NCI-H2196 (cell line): ENCODE measurements around the gene KCTD7.
A peak's percentile ranks its signal among the peaks of the same experiment; 100 is the strongest.
"Not testable (repeated sequence)": the region's sequence is repeated elsewhere in the genome, so short reads cannot be mapped to it uniquely, and the experiment has no call there.

ENCODE experiments used
- DNase-seq: peaks from one replicate; lab custom pipeline; 2025; ENCODE audit not compliant: unreplicated experiment; lab: John Stamatoyannopoulos, UW

The KCTD7 gene

DNA sequence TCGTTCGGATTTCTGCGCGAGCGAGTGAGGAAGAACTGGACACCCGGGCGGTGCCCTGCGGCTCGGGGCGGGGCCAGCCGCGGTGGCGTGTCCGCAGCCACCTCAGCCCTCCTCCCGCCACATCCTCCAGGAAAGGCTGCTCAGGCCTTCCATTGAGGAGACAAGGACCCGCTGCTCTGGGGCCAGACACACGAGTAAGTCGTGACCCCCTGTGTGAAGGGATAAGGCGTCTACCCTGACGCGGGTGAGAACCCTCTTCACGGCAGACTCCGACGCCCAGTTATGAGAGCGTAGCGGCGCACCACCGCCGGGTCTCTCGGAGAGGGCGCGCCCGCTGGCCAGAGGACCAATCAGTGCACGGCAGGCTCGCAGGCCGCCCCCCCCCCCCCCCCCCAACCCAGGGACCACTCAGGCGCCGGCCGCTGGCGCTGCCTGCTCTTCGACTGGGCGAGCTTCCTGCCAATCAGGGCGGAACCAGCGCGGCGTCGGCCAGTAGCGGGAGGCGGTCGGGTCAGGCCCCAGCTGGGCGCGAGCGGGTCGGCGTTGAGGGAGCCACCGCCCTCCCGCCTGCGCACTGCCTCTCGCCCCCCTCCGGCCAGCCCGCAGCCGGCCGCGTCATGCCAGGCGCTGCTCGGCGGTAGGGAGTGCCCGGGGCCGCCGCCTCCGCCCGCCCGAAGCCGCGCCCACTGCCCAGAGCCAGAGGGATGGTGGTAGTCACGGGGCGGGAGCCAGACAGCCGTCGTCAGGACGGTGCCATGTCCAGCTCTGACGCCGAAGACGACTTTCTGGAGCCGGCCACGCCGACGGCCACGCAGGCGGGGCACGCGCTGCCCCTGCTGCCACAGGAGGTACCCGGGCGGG is at the start of gene KCTD7:
TSS of gene KCTD7 (plus strand) at position 521 of the 861 bp plus-strand sequence. CDS start at position 705, 184 bp downstream.
- peak; percentile 95 for DNase-seq

DNA sequence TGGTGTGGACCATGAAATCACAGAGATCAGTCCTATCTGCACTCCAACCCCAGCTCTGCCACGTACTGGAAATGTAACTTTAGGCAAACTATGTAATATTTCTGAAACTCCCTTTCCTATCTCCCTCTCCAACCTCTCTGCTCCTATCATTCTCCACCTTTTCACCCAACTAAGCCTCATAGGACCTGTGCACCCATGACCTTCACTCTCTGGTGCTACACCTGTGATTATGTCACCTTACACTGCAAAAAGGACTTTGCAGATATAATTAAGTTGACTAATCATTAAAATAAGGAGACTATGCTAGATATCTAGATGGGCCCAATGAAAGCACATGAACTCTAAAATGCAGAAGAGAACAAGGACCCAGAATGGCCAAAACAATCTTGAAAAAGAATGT is 48.3 kb upstream of the KCTD7 start:
- DNase-seq: not testable (repeated sequence)

DNA sequence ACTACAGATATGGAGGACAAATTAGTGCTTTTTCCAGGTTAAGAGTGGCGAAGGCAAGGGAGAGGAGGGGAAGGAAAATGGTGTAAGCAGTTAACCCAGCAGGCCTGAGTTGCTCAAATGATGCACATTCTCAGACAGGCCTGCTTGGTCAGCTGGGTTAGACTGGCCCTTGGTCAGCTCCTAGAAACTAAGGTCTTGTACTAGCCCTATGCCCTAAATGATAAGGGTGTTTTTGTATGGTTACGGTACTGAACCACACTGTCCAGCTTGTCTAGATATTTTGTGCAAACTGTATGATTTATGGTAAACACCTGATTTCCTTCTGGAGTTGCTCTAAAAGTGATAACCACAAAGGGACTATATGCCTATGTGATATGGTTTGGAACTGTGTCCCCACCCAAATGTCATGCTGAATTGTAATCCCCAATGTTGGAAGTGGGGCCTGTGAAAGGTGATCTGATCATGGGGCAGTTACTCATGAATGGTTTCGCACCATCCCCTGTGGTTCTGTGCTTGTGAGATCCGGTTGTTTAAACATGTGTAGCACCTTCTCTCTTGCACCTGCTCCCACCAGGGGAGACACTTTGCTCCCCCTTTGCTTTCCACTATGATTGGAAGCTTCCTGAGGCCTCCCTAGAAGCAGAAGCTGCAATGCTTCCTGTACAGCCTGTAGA is 45.7 kb upstream of the KCTD7 start:
- not testable (repeated sequence) for DNase-seq

DNA sequence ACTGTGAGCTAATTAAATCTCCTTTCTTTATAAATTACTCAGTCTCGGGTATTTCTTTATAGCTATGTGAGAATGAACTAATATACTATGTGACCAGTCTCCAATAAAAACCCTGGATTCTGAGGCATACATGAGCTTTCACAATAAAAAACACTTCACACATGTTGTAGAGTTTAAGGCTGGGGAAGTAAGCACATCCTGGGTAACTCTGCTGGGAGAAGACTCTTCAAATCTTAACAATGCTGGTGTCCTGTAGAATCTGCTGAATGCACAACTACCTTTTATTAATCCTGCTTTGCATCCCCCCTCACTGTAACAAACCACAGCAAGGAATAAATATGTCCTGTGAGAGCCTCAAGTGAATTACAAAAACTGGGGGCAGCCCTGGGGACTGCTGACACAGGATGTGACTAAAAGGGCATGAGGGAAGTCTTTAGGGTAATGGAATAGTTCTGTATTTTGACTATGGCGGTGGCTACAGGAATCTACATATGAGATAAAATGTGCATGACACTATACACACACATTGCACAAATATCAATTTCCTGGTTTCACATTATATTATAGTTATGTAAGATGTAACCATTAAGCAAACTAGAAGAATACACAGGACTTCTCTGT is 45.1 kb upstream of the KCTD7 start:
- no peak for DNase-seq

DNA sequence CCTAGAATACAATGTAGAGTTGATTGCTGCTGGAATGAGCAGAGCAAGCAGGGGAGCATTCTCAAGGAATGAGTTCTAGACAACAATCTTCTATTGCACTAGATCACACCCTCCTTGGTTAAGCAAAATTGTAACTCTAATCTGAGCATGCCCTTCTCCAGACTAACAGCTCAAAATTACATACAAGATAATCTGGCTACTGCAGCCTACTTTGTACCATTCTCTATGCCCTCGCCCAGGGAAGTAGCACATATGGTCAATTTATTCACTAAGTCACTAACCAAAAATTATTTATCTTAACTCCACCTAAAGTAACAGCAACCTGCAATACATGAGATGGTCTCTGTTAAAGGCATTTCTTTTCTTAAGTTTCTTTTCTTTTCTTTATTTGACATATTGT is 42.5 kb upstream of the KCTD7 start:
- no peak for DNase-seq

DNA sequence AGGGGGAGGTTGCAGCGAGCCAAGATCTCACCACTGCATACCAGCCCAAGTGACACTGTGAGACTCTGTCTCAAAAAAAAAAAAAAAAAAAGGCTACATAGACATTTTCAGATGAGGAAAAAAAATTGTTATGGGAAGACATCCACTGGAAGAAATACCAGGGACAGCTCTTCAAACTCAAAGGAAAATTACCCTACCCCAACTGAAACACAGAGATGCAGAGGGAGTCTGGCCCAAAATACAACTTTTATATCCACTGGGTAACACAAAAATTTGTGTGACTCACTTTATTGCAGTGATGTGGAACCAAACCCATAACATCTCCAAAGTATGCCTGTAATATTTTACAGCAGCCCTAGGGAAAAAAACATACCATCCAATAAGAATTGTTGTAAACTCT is 40.5 kb upstream of the KCTD7 start:
- DNase-seq: not testable (repeated sequence)

DNA sequence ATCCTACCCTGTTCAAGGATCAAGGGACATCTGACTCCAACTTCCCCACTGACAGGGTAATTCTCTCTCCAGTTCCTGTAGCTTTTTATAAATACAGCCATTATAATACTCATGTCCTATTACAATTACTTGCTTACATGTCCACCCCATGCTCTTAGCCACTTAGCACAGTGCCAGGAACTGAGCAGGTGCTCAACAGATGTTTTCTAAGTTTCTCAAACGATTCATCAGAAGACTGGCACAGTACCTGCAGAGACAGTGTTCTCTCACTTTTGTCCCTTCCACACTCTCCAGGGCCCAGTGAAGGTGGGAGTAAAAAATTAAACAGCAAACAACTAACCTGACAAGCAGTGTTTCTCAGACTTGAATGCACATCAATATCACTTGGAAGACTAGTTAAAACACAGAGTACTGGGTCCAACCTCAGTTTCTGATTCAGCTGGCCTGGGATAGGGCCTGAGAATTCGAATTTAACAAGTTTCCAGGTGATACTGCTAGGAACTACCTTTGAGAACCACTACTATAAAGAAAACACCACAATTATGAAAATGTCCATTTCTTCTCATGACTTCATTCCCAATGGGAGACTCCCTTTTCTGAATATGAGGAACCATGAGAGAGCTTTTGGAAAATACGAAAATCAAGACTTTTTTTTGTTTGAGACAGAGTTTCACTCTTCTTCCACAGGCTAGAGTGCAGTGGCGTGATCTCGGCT is 39.7 kb upstream of the KCTD7 start:
- DNase-seq: not testable (repeated sequence)

DNA sequence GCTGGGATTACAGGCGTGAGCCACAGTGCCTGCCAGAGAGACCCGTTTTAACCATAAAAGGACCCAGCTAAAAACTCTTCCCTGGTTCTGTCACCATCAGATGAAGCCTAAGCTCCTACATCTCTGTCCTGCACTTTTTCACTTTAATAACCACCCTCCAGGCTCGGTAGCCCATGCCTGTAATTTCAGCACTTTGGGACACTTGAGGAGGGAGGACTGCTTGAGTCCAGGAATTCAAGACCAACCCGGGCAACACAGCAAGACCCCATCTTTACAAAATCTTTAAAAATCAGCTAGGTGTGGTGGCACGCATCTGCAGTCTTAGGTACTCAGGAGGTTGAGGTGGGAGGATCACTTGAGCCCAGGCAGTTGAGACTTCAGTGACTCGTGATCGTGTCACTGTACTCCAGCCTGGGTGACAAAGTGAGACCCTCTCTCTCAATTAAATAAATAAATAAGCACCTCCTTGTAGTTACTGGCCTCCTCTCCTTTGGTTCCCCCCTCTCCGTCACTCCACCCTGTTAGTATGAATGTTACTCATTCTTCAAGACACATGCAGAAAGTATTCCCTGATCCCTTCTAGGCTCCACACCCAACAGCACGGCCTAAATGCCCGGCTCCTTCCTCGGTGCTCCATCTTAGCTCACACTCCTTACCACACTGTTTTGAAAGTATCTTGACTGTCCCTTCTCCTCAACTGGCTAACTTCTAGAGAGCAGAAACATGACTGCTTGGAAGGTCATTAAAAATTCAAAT is 38.2 kb upstream of the KCTD7 start:
- not testable (repeated sequence) for DNase-seq

DNA sequence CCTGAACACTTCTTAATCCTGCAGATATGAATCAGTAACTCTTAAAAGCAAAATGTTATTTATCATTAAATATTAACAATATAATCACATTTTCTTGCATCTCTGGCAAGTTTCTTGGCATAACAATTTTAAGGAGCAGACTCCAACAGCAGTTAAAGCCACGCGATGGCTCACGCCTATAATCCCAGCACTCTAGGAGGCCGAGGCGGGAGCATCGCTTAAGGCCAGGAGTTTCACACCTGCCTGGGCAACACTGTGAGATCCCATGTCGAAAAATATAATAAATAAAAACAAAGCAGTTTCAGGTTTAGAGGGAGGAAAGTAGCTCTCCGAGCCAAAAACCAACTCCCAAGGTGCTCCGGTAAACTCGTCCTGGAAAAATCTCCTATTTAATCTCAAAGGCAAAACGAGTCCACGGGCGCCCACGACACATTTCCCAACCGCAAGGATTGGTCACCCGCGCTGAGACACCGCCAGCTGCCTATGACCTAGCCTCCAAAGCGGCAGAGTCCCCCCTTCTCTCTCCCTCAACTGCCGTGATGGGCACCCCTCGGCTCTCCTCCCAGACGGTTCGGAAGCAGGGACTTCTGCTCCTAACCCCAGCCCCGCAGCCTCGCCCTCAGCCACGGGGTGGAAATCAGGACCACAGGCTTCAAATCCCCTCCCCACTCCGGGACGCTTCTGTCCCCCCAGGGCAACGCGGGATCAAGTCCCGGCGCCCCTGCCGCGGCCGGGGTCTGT is 37.5 kb upstream of the KCTD7 start:
- not testable (repeated sequence) for DNase-seq

DNA sequence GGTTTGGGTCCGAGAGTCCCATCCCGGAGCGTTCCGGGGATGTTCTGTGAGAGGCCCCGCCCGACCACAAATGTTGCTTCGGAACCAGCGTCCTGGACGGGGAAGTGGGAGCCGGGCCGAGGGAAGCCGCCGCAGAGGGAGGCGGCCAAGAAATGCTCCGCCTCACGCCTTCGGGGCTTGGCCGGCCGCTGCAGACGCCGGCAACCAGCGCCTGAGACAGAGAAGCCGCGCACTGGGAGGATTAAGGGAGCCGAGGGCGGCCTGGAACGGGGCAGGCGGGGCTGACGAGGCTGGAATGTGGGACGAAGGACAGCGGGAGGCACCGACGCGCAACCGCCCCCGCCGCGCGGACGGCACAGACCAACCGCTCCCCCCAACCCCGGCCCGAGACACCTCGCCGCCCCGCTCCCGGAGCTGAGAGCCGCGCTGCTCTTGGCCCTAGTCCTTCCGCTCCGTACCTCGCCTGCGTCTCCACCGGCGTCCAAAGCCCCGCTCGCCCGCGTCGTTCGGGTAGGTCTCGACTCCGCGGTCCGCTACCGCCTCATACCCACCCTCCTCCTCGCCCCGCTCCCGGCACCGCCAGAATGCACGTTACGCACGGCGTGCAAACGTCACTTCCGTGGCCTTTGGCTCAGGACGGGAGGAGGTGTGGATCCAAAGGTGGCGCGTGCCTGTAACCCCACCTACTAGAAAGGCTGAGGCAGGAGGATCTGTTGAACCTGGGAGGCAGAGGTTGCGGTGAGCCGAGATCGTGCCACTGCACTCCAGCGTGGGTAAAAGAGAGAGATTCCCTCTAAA is 36.7 kb upstream of the KCTD7 start:
- DNase-seq: peak; percentile 97

DNA sequence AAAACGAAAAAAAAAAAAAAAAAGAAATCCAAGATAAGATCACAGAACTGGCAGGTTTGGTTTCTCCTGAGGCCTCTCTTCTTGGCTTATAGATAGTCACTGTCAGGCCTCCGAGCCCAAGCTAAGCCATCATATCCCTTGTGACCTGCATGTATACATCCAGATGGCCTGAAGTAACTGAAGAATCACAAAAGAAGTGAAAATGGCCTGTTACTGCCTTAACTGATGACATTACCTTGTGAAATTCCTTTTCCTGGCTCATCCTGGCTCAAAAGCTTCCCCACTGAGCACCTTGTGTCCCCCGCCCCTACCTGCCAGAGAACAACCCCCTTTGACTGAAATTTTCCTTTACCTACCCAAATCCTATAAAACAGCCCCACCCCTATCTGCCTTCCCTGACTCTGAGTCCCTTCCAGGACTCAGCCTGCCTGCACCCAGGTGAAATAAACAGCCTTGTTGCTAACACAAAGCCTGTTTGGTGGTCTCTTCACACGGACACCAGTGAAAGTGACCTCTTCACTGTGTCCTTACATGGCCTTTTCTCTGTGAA is 36.0 kb upstream of the KCTD7 start:
- not testable (repeated sequence) for DNase-seq

DNA sequence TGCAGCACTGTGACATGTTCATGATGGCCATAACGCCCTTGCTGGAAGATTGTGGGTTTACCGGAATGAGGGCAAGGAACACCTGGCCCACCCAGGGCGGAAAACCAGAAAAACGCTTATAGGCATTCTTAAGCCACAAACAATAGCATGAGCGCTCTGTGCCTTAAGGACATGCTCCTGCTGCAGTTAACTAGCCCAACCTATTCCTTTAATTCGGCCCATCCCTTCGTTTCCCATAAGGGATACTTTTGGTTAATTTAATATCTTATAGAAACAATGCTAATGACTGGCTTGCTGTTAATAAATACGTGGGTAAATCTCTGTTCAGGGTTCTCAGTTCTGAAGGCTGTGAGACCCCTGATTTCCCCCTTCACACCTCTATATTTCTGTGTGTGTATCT is 34.6 kb upstream of the KCTD7 start:
- not testable (repeated sequence) for DNase-seq

DNA sequence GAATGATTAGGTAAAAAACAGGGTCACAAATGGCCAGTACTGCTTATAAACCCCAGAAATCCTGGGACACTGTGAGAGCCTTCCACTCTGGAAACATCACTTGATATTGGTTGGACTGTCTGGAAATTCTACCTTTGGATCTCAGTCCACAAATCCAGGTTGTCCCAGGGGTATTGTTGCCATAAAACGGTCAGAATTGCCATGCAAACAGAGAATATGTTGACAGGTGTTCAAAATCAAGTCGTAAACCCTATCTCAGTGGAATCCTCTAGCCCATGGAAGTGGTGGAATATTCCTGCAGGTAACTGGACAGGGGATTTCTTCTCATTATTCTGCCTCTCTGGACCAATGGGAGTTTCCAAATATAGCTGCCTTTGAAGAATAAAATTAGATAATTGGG is 31.2 kb upstream of the KCTD7 start:
- no peak for DNase-seq

DNA sequence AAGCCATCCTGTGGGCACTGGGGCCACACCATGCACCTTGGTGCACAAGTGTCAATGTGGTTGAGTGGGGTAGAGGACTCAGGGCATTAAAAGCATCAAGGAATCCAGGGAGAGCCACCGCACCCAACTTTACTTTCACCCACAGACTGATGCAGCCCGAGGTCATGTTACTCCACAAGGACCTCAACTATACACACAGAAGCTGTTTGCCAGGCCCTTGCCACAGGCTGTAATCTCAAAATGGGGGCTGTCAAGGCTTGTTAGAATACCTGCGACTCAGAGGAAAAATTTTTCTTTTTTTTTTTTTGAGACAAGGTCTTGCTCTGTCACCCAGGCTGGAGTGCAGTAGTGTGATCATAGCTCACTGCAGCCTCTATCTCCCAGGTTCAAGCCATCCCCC is 26.5 kb upstream of the KCTD7 start:
- no peak for DNase-seq

DNA sequence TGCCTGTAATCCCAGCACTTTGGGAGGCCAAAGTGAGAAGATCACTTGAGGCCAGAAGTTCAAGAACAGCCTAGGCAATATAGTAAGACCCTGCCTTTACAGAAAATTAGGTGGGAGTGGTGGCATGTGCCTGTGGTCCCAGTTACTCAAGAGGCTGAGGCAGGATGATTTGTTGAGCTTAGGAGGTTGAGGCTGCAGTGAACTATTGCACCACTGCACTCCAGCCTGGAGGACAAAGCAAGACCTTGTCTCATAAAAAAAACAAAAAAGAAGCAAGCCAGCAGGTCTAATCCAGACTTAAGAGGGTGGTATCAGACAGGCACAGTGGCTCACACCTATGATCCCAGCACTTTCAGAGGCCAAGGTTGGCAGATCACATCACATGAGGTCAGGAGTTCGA is 24.5 kb upstream of the KCTD7 start:
- DNase-seq: no peak

DNA sequence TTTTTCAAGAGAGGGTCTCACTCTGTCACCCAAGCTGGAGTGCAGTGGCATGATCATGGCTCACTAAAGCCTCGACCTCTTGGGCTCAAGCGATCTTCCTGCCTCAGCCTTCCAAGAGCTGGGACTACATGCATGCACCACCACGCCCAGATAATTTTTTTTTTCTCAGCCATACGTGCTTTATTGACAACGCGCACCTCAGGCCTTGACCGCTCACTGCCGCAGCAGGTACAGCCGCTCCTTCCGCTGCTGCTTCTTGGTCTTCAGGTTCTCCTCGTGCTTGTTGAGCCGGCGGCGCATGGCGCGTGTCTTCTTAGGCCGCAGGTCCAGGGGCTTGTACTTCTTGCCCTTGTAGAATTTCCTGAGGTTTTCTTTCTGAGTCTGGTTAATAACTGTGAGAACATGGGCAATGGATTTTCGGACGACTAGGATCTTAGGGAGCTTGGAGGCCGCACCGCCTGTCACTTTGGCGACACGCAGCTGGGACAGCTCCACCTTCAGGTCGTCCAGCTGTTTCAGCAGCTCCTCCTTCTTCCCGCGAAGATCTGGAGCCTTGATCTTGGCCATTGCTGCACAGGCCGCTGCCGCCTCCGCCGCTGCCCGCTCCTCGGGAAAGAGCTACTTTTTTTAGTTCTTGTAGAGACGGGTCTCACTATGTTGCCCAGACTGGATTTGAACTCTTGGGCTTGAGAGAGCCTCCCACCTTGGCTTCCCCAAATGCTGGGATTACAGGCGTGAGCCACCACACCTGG is 22.0 kb upstream of the KCTD7 start:
- not testable (repeated sequence) for DNase-seq

DNA sequence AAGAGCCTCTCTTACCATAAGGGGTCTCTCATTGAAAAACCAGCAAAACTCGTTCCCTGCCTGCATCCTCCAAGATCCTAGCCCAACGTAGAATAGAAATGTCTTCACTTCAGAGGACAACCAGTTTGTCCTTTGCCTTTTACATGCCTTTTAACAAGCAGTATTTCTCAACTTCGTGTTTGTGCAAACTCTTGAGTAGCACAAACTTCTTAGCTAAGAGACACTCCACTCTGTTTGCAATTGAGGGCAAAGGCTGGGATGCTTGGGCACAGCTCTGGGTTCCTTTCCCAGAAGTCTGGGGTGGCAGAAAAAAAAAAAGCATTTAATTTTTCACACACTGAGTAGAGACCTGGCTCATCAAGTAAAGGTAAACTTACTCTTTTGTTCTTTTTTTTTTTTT is 19.5 kb upstream of the KCTD7 start:
- DNase-seq: no peak

DNA sequence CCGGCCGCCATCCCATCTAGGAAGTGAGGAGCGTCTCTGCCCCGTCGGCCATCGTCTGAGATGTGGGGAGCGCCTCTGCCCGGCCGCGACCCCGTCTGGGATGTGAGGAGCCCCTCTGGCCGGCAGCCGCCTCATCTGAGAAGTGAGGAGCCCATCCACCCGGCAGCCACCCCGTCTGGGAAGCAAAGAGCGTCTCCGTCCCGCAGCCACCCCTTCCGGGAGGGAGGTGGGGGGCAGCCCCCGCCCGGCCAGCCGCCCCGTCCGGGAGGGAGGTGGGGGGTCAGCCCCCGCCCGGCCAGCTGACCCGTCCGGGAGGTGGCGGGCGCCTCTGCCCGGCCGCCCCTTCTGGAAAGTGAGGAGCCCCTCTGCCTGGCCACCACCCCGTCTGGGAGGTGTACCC is 14.1 kb upstream of the KCTD7 start:
- DNase-seq: not testable (repeated sequence)
